ENCODE data around the gene CRCP. TPM values are rescaled to one million over a fixed set of nuclear protein-coding genes. Genes with fewer than 3 reads are reported as not detected.
"Not testable (repeated sequence)": the region's sequence is repeated elsewhere in the genome, so short reads cannot be mapped to it uniquely, and the experiment has no call there.

The CRCP gene
- total and polyA plus RNA-seq, 10 of the 15 experiments (the other 5 are each of a cell fraction or from before 2014, with no cell fraction given), result 12.4 to 33.8 (median 29.1) TPM

DNA sequence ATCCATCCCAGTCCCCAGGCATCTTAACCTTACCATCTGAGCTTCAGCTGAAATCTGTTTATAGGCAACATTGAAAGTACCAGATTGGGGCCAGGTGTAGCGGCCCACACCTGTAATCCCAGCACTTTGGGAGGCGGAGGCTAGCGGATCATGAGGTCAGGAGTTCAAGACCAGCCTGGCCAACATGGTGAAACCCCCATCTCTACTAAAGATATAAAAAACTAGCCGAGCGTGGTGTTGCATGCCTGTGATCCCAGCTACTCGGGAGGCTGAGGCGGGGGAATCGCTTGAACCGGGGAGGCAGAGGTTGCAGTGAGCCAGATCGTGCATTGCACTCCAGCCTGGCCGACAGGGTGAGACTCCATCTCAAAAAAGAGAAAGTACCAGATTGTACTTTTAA is 39.0 kb downstream of the CRCP start:
- ATAC-seq (no peak), DNase-seq (ENCODE audit: low read depth, low spot score) (no peak), FAIRE-seq (no peak)
- Histone ChIP-seq H3K4me3 (no peak overlapping the region), H4K20me1 (ENCODE audit: control insufficient read depth, insufficient read depth) (no peaks in the 10 kb centered on the region), H3K9me3 (replicated peaks; ENCODE audit: control insufficient read depth, insufficient read depth, low read length) (no peaks in the 10 kb centered on the region; the same call in 2 of the 3 replicates), H3K27ac (ENCODE audit: control insufficient read depth, insufficient read depth) (no peak overlapping the region), H3K4me2 (ENCODE audit: control insufficient read depth, insufficient read depth) (no peak overlapping the region), H2AFZ (ENCODE audit: control insufficient read depth, low read depth, low read length) (no peak overlapping the region), H3K79me2 (ENCODE audit: control insufficient read depth, insufficient read depth, low read length) (no peaks in the 10 kb centered on the region; the same call in 1 of the 2 replicates), H3K27me3 (replicated peaks in 1 of 2; ENCODE audit: control insufficient read depth in 2 of 2, insufficient read depth in 2 of 2, low read length in 1 of 2) (no peaks in the 10 kb centered on the region), H3K9ac (ENCODE audit: control insufficient read depth, insufficient read depth, low read length) (no peak overlapping the region), H3K4me1 (ENCODE audit: control insufficient read depth, insufficient read depth, low read length) (no peaks in the 10 kb centered on the region), H3K36me3 (ENCODE audit: control insufficient read depth in 2 of 2, insufficient read depth in 2 of 2, low read length in 1 of 2) (peaks cover 11 to 27% of the 10 kb centered on the region in 2 experiments; a peak in 3 of 4 replicates)
- intact Hi-C loops (cut with micrococcal nuclease; ENCODE audit: unreplicated experiment) (no loop called here), in situ Hi-C loops (cut with MboI) (no loop called here)
- WGBS (ENCODE audit: insufficient coverage, insufficient replicate concordance, low lambda C conversion rate, missing lambda C conversion rate), result 99% methylated on average over 11 of the region's 11 CpGs
- TF ChIP-seq BRCA1 (IDR thresholded peaks at IDR 0.05; ENCODE audit: low read depth, low read length), result no peak
- TF ChIP-seq POU2F2 (IDR thresholded peaks at IDR 0.05; ENCODE audit: borderline replicate concordance, low read depth, low read length), result no peak
- TF ChIP-seq, protein P1, sequence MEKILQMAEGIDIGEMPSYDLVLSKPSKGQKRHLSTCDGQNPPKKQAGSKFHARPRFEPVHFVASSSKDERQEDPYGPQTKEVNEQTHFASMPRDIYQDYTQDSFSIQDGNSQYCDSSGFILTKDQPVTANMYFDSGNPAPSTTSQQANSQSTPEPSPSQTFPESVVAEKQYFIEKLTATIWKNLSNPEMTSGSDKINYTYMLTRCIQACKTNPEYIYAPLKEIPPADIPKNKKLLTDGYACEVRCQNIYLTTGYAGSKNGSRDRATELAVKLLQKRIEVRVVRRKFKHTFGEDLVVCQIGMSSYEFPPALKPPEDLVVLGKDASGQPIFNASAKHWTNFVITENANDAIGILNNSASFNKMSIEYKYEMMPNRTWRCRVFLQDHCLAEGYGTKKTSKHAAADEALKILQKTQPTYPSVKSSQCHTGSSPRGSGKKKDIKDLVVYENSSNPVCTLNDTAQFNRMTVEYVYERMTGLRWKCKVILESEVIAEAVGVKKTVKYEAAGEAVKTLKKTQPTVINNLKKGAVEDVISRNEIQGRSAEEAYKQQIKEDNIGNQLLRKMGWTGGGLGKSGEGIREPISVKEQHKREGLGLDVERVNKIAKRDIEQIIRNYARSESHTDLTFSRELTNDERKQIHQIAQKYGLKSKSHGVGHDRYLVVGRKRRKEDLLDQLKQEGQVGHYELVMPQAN (conservative IDR thresholded peaks at IDR 0.05), result no peak
- TF ChIP-seq HDAC2 (IDR thresholded peaks at IDR 0.05), result no peak
- TF ChIP-seq TARDBP (IDR thresholded peaks at IDR 0.05; ENCODE audit: borderline replicate concordance), result no peak
- TF ChIP-seq TCF7 (IDR thresholded peaks at IDR 0.05; ENCODE audit: borderline replicate concordance), result no peak
- TF ChIP-seq GATAD2B (conservative IDR thresholded peaks at IDR 0.05; ENCODE audit: low read depth), result no peak
- CTCF ChIA-PET, result no interaction called here
- SMC1A ChIA-PET (ENCODE audit: uncharacterized antibody, unreplicated experiment), result no interaction called here
- POLR2A ChIA-PET, result no interaction called here
- no TSS peak for BruUV-seq (replicated peaks)
- RAD21 ChIA-PET (ENCODE audit: unreplicated experiment), result interaction anchor here (0.7 kb wide), 1 partner anchor 260 kb away, joined by 3 read pairs; no protein-coding TSS in a partner anchor

DNA sequence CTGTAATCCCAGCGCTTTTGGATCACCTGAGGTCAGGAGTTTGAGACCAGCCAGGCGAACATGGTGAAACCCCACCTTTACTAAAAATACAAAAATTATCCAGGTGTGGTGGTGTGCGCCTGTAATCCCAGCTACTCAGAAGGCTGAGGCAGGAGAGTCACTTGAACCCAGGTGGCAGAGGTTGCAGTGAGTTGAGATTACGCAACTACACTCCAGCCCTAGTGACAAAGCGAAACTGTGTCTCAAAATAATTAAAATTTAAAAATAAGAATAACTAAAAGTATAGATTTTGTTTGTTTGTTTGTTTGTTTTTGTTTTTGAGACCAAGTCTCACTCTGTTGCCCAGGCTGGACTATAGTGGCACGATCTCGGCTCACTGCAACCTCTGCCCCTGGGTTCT is 41.4 kb downstream of the CRCP start:
- WGBS (ENCODE audit: insufficient coverage, insufficient replicate concordance, low lambda C conversion rate, missing lambda C conversion rate), result 92% methylated on average over 7 of the region's 7 CpGs
- CTCF ChIA-PET; intact Hi-C loops (cut with micrococcal nuclease; ENCODE audit: unreplicated experiment); RAD21 ChIA-PET (ENCODE audit: unreplicated experiment); H3K9ac ChIP-seq (ENCODE audit: control insufficient read depth, insufficient read depth, low read length); H3K4me2 ChIP-seq (ENCODE audit: control insufficient read depth, insufficient read depth); H3K27me3 ChIP-seq (replicated peaks in 1 of 2; ENCODE audit: control insufficient read depth in 2 of 2, insufficient read depth in 2 of 2, low read length in 1 of 2); H2AFZ ChIP-seq (ENCODE audit: control insufficient read depth, low read depth, low read length); H3K79me2 ChIP-seq (ENCODE audit: control insufficient read depth, insufficient read depth, low read length); H4K20me1 ChIP-seq (ENCODE audit: control insufficient read depth, insufficient read depth); FAIRE-seq; SMC1A ChIA-PET (ENCODE audit: uncharacterized antibody, unreplicated experiment); H3K4me3 ChIP-seq; H3K4me1 ChIP-seq (ENCODE audit: control insufficient read depth, insufficient read depth, low read length); H3K27ac ChIP-seq (ENCODE audit: control insufficient read depth, insufficient read depth); DNase-seq (ENCODE audit: low read depth, low spot score); in situ Hi-C loops (cut with MboI); H3K9me3 ChIP-seq (replicated peaks; ENCODE audit: control insufficient read depth, insufficient read depth, low read length); ATAC-seq; BruUV-seq (replicated peaks); POLR2A ChIA-PET: not testable (repeated sequence)
- H3K36me3 ChIP-seq (ENCODE audit: control insufficient read depth in 2 of 2, insufficient read depth in 2 of 2, low read length in 1 of 2), result peaks cover 9 to 22% of the 10 kb centered on the region in 2 experiments; a peak in 3 of 4 replicates
